GM21526 (cell line): Measurements from ENCODE around the gene MED27.

Experiments
- ATAC-seq: cut with Tn5 transposase; IDR thresholded peaks from one replicate; pipeline ENCODE4 v1.9.1; 2021; ENCODE audit warnings: moderate library complexity; ENCODE audit not compliant: unreplicated experiment, low FRiP score

The MED27 gene

GRCh38 chr9:131824953-131825495 is 254.6 kb downstream of the MED27 start:
- ATAC-seq = no peak

- no peak for ATAC-seq
Measured at GRCh38 chr9:131824155-131824594, 255.5 kb downstream of the MED27 start.

GRCh38 chr9:131823701-131824146 is 255.9 kb downstream of the MED27 start:
- ATAC-seq = no peak

- no peak for ATAC-seq
Measured at GRCh38 chr9:131818089-131818488, 261.6 kb downstream of the MED27 start.

GRCh38 chr9:131817627-131818026 is 262.0 kb downstream of the MED27 start:
- no peak for ATAC-seq

- ATAC-seq = no peak
Measured at GRCh38 chr9:131817073-131817472, 262.6 kb downstream of the MED27 start.

- ATAC-seq = no peak
Measured at GRCh38 chr9:131815970-131816873, 263.4 kb downstream of the MED27 start.

- no peak for ATAC-seq
Measured at GRCh38 chr9:131814707-131815106, 265.0 kb downstream of the MED27 start.

GRCh38 chr9:131813116-131813515 is 266.6 kb downstream of the MED27 start:
- ATAC-seq = no peak

- ATAC-seq = no peak
Measured at GRCh38 chr9:131812116-131812790, 267.4 kb downstream of the MED27 start.

- no peak for ATAC-seq
Measured at GRCh38 chr9:131811405-131811804, 268.3 kb downstream of the MED27 start.

GRCh38 chr9:131810351-131811170 is 269.1 kb downstream of the MED27 start:
- ATAC-seq = no peak
